Fibroblast of lung (primary cell): ENCODE results near the gene ACP1.

Source experiments
- EZH2 ChIP-seq: IDR thresholded peaks from 2 replicates; pipeline ENCODE4 v1.5.1; 2012; ENCODE audit warnings: low read length, control low read depth, mild to moderate bottlenecking; ENCODE audit errors: missing control alignments
- TF ChIP-seq, protein P1 (sequence below), 2 donors: IDR thresholded peaks in 1 of 2; conservative IDR thresholded peaks in 1 of 2; 1 replicate in 1 of 2; 2 replicates in 1 of 2; pipeline ENCODE4 v1.5.1; 2011 to 2012; ENCODE audit warnings: low read length in 2 of 2, control low read depth in 1 of 2, inconsistent platforms in 1 of 2, low read depth in 1 of 2, mild to moderate bottlenecking in 1 of 2

DNA sequence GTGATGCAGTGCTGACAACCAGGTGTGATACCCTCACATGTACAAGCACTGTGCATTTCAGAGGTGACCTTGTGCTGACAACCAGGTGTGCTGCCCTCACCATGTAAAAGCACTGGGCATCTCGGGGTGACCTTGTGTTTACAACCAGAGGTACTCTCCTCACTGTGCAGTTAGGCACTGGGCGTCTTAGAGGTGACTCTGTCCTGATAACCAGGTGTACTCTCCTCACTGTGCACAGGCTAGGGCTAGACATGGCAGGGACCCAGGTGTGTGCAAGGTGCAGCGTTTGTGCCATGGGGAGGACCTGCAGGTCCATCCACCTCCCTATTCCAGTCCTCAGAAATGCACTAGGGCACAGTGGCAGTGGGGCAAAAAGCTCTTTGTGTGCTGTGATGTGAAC is 31.6 kb downstream of the ACP1 start:
- TF ChIP-seq, protein P1, sequence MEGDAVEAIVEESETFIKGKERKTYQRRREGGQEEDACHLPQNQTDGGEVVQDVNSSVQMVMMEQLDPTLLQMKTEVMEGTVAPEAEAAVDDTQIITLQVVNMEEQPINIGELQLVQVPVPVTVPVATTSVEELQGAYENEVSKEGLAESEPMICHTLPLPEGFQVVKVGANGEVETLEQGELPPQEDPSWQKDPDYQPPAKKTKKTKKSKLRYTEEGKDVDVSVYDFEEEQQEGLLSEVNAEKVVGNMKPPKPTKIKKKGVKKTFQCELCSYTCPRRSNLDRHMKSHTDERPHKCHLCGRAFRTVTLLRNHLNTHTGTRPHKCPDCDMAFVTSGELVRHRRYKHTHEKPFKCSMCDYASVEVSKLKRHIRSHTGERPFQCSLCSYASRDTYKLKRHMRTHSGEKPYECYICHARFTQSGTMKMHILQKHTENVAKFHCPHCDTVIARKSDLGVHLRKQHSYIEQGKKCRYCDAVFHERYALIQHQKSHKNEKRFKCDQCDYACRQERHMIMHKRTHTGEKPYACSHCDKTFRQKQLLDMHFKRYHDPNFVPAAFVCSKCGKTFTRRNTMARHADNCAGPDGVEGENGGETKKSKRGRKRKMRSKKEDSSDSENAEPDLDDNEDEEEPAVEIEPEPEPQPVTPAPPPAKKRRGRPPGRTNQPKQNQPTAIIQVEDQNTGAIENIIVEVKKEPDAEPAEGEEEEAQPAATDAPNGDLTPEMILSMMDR (conservative IDR thresholded peaks at IDR 0.05 in 1 of 2, IDR thresholded peaks at IDR 0.05 in 1 of 2; ENCODE audit: low read depth in 1 of 2, low read length in 2 of 2): no peak
- TF ChIP-seq EZH2: no peak
